WTC11 (cell line): ENCODE data around the gene CNN1.

Experiments
- ELF4 ChIP-seq: sonication (generic); formaldehyde crosslinking; IDR thresholded peaks from 2 replicates; pipeline ENCODE4 v1.8.1; 2022; ENCODE audit warnings: low read depth, mild to moderate bottlenecking, moderate library complexity, missing genetic modification reagents
- ETV6 ChIP-seq: sonication (generic); formaldehyde crosslinking; IDR thresholded peaks from 2 replicates; pipeline ENCODE4 v1.8.1; 2022; ENCODE audit warnings: mild to moderate bottlenecking, missing genetic modification reagents
- MYBL2 ChIP-seq: sonication (generic); formaldehyde crosslinking; IDR thresholded peaks from 2 replicates; pipeline ENCODE4 v1.8.1; 2023; ENCODE audit warnings: mild to moderate bottlenecking, moderate library complexity, missing genetic modification reagents
- NFE2L1 ChIP-seq: sonication (generic); formaldehyde crosslinking; IDR thresholded peaks from 2 replicates; pipeline ENCODE4 v1.8.1; 2023; ENCODE audit warnings: missing genetic modification reagents
- TP53 ChIP-seq: sonication (generic); formaldehyde crosslinking; IDR thresholded peaks from 2 replicates; pipeline ENCODE4 v1.8.1; 2023; ENCODE audit warnings: mild to moderate bottlenecking, missing genetic modification reagents
- TF ChIP-seq, protein P1 (sequence below): fragments of 200-600 bp; IDR thresholded peaks from 2 replicates; pipeline ENCODE4 v1.8.0; 2022; ENCODE audit warnings: antibody characterized with exemption
- TF ChIP-seq, protein P2 (sequence below): sonication (generic); formaldehyde crosslinking; IDR thresholded peaks from 2 replicates; pipeline ENCODE4 v1.8.1; 2022; ENCODE audit warnings: low read depth, missing genetic modification reagents, borderline replicate concordance
- TF ChIP-seq, protein P3 (sequence below): sonication (generic); formaldehyde crosslinking; IDR thresholded peaks from 2 replicates; pipeline ENCODE4 v1.8.0; 2022; ENCODE audit warnings: mild to moderate bottlenecking, missing genetic modification reagents
- TF ChIP-seq, protein P4 (sequence below): sonication (generic); formaldehyde crosslinking; IDR thresholded peaks from 2 replicates; pipeline ENCODE4 v1.8.0; 2022; ENCODE audit warnings: mild to moderate bottlenecking, missing genetic modification reagents
- TF ChIP-seq, protein P5 (sequence below): sonication (generic); formaldehyde crosslinking; IDR thresholded peaks from 2 replicates; pipeline ENCODE4 v1.8.1; 2023; ENCODE audit warnings: mild to moderate bottlenecking, missing genetic modification reagents, moderate library complexity

DNA sequence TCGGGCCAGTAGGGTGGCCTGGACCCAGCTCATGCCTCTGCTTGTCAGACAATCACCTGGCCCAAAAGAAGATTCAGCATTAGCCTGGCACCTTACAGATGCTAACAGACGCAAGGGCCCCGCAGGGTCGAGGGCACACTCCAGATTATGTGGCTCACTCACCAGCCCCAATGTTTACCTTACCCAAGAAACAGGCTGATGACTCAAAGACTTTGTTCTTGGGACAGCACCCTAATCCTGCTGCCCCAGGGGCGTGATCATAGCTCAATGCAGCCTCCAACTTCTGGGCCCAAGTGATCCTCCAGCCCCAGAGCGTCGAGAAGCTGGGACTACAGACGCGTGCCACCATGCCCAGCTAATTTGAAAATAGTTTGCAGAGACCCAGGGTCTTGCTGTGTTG is 19.5 kb upstream of the CNN1 start:
- TF ChIP-seq, protein P1, sequence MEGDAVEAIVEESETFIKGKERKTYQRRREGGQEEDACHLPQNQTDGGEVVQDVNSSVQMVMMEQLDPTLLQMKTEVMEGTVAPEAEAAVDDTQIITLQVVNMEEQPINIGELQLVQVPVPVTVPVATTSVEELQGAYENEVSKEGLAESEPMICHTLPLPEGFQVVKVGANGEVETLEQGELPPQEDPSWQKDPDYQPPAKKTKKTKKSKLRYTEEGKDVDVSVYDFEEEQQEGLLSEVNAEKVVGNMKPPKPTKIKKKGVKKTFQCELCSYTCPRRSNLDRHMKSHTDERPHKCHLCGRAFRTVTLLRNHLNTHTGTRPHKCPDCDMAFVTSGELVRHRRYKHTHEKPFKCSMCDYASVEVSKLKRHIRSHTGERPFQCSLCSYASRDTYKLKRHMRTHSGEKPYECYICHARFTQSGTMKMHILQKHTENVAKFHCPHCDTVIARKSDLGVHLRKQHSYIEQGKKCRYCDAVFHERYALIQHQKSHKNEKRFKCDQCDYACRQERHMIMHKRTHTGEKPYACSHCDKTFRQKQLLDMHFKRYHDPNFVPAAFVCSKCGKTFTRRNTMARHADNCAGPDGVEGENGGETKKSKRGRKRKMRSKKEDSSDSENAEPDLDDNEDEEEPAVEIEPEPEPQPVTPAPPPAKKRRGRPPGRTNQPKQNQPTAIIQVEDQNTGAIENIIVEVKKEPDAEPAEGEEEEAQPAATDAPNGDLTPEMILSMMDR = no peak
- TF ChIP-seq, protein P2, sequence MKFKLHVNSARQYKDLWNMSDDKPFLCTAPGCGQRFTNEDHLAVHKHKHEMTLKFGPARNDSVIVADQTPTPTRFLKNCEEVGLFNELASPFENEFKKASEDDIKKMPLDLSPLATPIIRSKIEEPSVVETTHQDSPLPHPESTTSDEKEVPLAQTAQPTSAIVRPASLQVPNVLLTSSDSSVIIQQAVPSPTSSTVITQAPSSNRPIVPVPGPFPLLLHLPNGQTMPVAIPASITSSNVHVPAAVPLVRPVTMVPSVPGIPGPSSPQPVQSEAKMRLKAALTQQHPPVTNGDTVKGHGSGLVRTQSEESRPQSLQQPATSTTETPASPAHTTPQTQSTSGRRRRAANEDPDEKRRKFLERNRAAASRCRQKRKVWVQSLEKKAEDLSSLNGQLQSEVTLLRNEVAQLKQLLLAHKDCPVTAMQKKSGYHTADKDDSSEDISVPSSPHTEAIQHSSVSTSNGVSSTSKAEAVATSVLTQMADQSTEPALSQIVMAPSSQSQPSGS (CRISPR knock-in tag) = no peak
- TF ChIP-seq NFE2L1 (CRISPR knock-in tag) (no peak), TP53 (CRISPR knock-in tag) (no peak), ELF4 (CRISPR knock-in tag) (no peak), ETV6 (CRISPR knock-in tag) (no peak), MYBL2 (CRISPR knock-in tag) (no peak)
- TF ChIP-seq, protein P3, sequence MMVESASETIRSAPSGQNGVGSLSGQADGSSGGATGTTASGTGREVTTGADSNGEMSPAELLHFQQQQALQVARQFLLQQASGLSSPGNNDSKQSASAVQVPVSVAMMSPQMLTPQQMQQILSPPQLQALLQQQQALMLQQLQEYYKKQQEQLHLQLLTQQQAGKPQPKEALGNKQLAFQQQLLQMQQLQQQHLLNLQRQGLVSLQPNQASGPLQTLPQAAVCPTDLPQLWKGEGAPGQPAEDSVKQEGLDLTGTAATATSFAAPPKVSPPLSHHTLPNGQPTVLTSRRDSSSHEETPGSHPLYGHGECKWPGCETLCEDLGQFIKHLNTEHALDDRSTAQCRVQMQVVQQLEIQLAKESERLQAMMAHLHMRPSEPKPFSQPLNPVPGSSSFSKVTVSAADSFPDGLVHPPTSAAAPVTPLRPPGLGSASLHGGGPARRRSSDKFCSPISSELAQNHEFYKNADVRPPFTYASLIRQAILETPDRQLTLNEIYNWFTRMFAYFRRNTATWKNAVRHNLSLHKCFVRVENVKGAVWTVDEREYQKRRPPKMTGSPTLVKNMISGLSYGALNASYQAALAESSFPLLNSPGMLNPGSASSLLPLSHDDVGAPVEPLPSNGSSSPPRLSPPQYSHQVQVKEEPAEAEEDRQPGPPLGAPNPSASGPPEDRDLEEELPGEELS (CRISPR knock-in tag) = no peak
- TF ChIP-seq, protein P4, sequence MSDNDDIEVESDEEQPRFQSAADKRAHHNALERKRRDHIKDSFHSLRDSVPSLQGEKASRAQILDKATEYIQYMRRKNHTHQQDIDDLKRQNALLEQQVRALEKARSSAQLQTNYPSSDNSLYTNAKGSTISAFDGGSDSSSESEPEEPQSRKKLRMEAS = no peak
- TF ChIP-seq, protein P5, sequence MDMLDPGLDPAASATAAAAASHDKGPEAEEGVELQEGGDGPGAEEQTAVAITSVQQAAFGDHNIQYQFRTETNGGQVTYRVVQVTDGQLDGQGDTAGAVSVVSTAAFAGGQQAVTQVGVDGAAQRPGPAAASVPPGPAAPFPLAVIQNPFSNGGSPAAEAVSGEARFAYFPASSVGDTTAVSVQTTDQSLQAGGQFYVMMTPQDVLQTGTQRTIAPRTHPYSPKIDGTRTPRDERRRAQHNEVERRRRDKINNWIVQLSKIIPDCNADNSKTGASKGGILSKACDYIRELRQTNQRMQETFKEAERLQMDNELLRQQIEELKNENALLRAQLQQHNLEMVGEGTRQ (CRISPR knock-in tag) = no peak
